Right lobe of liver (tissue), 6 donors: Measurements from ENCODE around the gene GOLT1A. TPM values are rescaled to one million over a fixed set of nuclear protein-coding genes. Genes with fewer than 3 reads are reported as not detected.
A peak's percentile ranks its signal among the peaks of the same experiment; 100 is the strongest.
"Not testable (repeated sequence)": the region's sequence is repeated elsewhere in the genome, so short reads cannot be mapped to it uniquely, and the experiment has no call there.

Source experiments
- ATAC-seq, 4 donors: fragments of 200-7000 bp; cut with Tn5 transposase; one replicate each; pipeline ENCODE4 v1.9.1; 2020; ENCODE audit warnings: mild to moderate bottlenecking in 4 of 4, moderate library complexity in 4 of 4
- DNase-seq, 3 donors: peaks; one replicate each; pipeline ENCODE4 v3.0.0-alpha.2; 2020
- H3K27ac ChIP-seq, 3 donors: fragments of 200-600 bp; one replicate each; pipeline ENCODE4 v1.8.0; 2022
- H3K27me3 ChIP-seq, 2 donors: fragments of 200-600 bp; one replicate each; pipeline ENCODE4 v1.8.0; 2022
- H3K36me3 ChIP-seq, 4 donors: fragments of 200-600 bp; sonication (generic) in 1 of 4; one replicate each; pipeline versions ENCODE4 v1.5.1 to v1.8.0; 2017 to 2022; ENCODE audit warnings: control low read depth in 1 of 4
- H3K4me1 ChIP-seq, 4 donors: fragments of 200-600 bp; sonication (generic) in 1 of 4; one replicate each; pipeline versions ENCODE4 v1.5.1 to v1.8.0; 2017 to 2022; ENCODE audit warnings: control low read depth in 1 of 4
- H3K4me3 ChIP-seq, 3 donors: fragments of 200-600 bp; one replicate each; pipeline ENCODE4 v1.8.0; 2022
- H3K9me3 ChIP-seq, 4 donors: fragments of 200-600 bp; sonication (generic) in 1 of 4; one replicate each; pipeline versions ENCODE4 v1.5.1 to v1.8.0; 2017 to 2022; ENCODE audit warnings: control low read depth in 1 of 4
- CTCF ChIP-seq, 4 donors: fragments of 200-600 bp in 3 of 4; fragments of 450-650 bp in 1 of 4; IDR thresholded peaks; one replicate each; pipeline versions ENCODE4 v1.5.1 to v1.8.0; 2016 to 2022; ENCODE audit warnings: antibody characterized with exemption in 4 of 4, mild to moderate bottlenecking in 2 of 4
- POLR2A ChIP-seq: fragments of 450-650 bp; IDR thresholded peaks from one replicate; pipeline ENCODE4 v1.6.1; 2017; ENCODE audit warnings: antibody characterized with exemption, mild to moderate bottlenecking
- WGBS: methylation state at CpG from one replicate; pipeline ENCODE4 v1.1.6; 2018; ENCODE audit warnings: low coverage, low lambda C conversion rate; ENCODE audit not compliant: insufficient coverage; ENCODE audit errors: missing lambda C conversion rate; 5-methylcytosine and 5-hydroxymethylcytosine counted together
- intact Hi-C, 2 donors: fragments of 100-400 bp; cut with DNase I; formaldehyde crosslinking; loops; one replicate each; pipeline versions ENCODE4 v1.11.2 to v1.14.1; 2022
- total RNA-seq, 6 experiments: library from RNA; depleted of rRNA in 2 of 6; stranded (reverse); fragments of >200 nt in 2 of 6; fragmentation: NEBNext Ultra II Directional in 3 of 6; extraction: Animal tissue kit (Norgen Biotek cat#: 25700) in 3 of 6; gene quantifications; one replicate each; pipeline versions ENCODE4 v1.1.0 to v1.2.4, GENCODE V29; 2016 to 2023
- donor health status: DM: no; HTN: yes; CAD: no.
- donor health status: DM: no; HTN: no; CAD: no.
- donor health status: DM: no; HTN: no; CAD: no.
- donor health status: DM: no; HTN: yes; CAD: no.
- donor health status: DM: no; HTN: yes; CAD: no.

Gene GOLT1A
- total RNA-seq, 6 experiments from 2014 or later = 49.4 to 103 (median 74.5) TPM

GRCh38 chr1:204246876-204247275 lies 33.1 kb upstream of the GOLT1A start:
- WGBS = 80% methylated on average over 2 of the region's 4 CpGs

GRCh38 chr1:204242920-204243319 lies 29.1 kb upstream of the GOLT1A start:
- H3K27me3 ChIP-seq = no peaks in the 10 kb centered on the region
- peaks cover 0 to 33% (median 7%) of the 10 kb centered on the region in 4 donors for H3K36me3 ChIP-seq
- ATAC-seq = peak in 2 of 4 donors; percentile 14 to 24
- H3K4me3 ChIP-seq = no peak overlapping the region
- no peak for DNase-seq
- intact Hi-C loops = no loop called here
- H3K27ac ChIP-seq = no peak overlapping the region
- TF ChIP-seq CTCF (IDR thresholded peaks at IDR 0.05) = no peak
- no peak for TF ChIP-seq POLR2A
- H3K4me1 ChIP-seq = no peaks in the 10 kb centered on the region
- no peaks in the 10 kb centered on the region for H3K9me3 ChIP-seq
- 82% methylated on average over 4 of the region's 10 CpGs for WGBS

More at GRCh38 chr1:204246876-204247275, 33.1 kb upstream of the GOLT1A start:
- TF ChIP-seq POLR2A = no peak
- no peak for TF ChIP-seq CTCF (IDR thresholded peaks at IDR 0.05)
- ATAC-seq = no peak
- H3K27ac ChIP-seq = no peak overlapping the region
- DNase-seq = no peak
- H3K36me3 ChIP-seq = peaks cover 0 to 31% (median 12%) of the 10 kb centered on the region in 4 donors
- peaks cover 0 to 7% (median 0%) of the 10 kb centered on the region in 4 donors for H3K4me1 ChIP-seq
- no peaks in the 10 kb centered on the region for H3K27me3 ChIP-seq
- no peak overlapping the region for H3K4me3 ChIP-seq
- intact Hi-C loops = no loop called here
- no peaks in the 10 kb centered on the region for H3K9me3 ChIP-seq

- WGBS = 90% methylated on average over 2 of the region's 5 CpGs
- Histone ChIP-seq H3K27ac (no peak overlapping the region), H3K4me3 (no peak overlapping the region), H3K27me3 (no peaks in the 10 kb centered on the region), H3K9me3 (no peaks in the 10 kb centered on the region), H3K4me1 (no peaks in the 10 kb centered on the region), H3K36me3 (peaks cover 0 to 32% (median 4%) of the 10 kb centered on the region in 4 donors)
- no peak for DNase-seq
- TF ChIP-seq CTCF (IDR thresholded peaks at IDR 0.05) (no peak), POLR2A (no peak)
- ATAC-seq = no peak
- intact Hi-C loops = no loop called here
These were observed 28.1 kb upstream of the GOLT1A start for GRCh38 chr1:204241914-204242313.

DNA sequence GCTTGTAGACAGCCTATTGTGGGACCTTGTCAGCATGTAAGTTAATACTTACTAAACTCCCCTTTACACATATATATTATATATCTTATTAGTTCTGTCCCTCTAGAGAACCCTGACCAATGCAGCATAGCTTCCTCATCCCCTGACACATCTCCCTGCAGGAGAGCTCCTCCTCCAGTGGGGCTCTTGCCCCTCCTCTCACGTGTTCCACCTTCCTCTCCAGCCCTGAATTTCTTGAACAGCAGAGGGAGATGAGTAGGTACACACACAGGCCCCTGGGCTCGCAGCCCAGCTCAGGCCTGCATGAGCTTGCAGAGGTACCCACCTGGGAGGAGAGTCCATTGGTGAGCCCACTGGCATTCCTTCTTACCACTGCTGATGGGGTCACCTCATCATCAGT lies 27.3 kb upstream of the GOLT1A start:
- no peak overlapping the region for H3K27ac ChIP-seq
- intact Hi-C loops = no loop called here
- DNase-seq (no peak), ATAC-seq (peak; percentile 16 to 49 (median 44))
- WGBS = 40% methylated on average over 1 of the region's 2 CpGs
- no peaks in the 10 kb centered on the region for H3K27me3 ChIP-seq
- H3K9me3 ChIP-seq = no peaks in the 10 kb centered on the region
- H3K4me3 ChIP-seq = no peak overlapping the region
- TF ChIP-seq CTCF (IDR thresholded peaks at IDR 0.05) = no peak
- TF ChIP-seq POLR2A = no peak
- H3K4me1 ChIP-seq = no peaks in the 10 kb centered on the region
- peaks cover 0 to 25% (median 3%) of the 10 kb centered on the region in 4 donors for H3K36me3 ChIP-seq

DNA sequence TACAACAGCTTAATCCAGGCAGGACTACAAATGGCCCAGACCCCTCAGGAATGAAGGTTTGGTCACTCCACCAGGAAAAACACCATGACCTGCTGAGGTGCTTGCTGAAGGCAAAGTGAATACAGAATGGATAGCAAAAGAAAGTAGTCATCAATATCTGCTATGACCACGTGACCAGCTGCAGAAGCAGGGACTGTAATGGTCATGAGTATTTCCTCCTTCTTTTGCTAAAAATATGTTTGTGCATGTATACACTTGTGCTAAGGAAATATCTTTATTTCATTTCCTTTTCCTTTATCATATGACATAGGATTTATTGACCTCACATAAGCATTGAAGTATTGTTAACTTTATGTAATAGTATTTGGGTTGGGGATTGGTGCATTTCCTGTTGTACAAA lies 26.4 kb upstream of the GOLT1A start:
- no peak overlapping the region for H3K27ac ChIP-seq
- intact Hi-C loops = no loop called here
- WGBS = 31% methylated on average over 1 of the region's 1 CpG
- ATAC-seq (no peak), DNase-seq (no peak)
- H3K9me3 ChIP-seq = no peaks in the 10 kb centered on the region
- no peaks in the 10 kb centered on the region for H3K27me3 ChIP-seq
- no peaks in the 10 kb centered on the region for H3K4me1 ChIP-seq
- no peak overlapping the region for H3K4me3 ChIP-seq
- TF ChIP-seq POLR2A (no peak), CTCF (IDR thresholded peaks at IDR 0.05) (no peak)
- H3K36me3 ChIP-seq = peaks cover 0 to 18% (median 3%) of the 10 kb centered on the region in 4 donors

DNA sequence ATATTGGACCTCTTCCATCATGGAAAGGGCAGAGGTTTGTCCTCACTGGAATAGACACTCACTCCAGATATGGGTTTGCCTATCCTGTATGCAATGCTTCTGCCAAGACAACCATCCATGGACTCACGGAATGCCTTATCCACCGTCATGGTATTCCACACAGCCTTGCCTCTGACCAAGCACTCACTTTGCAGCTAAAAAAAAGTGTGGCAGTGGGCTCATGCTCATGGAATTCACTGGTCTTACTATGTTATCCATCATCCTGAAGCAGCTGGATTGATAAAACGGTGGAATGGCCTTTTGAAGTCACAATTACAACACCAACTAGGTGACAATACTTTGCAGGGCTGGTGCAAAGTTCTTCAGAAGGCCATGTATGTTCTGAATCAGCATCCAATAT lies 25.6 kb upstream of the GOLT1A start:
- H3K4me3 ChIP-seq, intact Hi-C loops, DNase-seq, H3K9me3 ChIP-seq, H3K27ac ChIP-seq, ATAC-seq, H3K4me1 ChIP-seq, H3K27me3 ChIP-seq: not testable (repeated sequence)
- H3K36me3 ChIP-seq = peaks cover 0 to 15% (median 3%) of the 10 kb centered on the region in 4 donors
- WGBS = 50% methylated on average over 3 of the region's 3 CpGs

DNA sequence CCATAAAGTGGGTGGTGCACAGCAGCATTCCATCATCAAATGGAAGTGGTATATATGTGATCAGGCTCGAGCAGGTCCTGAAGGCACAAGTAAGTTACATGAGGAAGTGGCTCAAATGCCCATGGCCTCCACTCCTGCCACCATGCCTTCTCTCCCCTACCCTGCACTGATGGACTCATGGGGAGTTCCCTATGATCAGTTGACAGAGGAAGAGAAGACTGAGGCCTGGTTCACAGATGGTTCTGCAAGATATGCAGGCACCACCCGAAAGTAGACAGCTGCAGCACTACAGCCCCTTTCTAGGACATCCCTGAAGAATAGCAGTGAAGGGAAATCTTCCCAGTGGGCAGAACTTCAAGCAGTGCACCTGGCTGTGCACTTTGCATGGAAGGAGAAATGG lies 24.7 kb upstream of the GOLT1A start:
- intact Hi-C loops = not testable (repeated sequence)

More for the DNA sequence above, 24.7 kb upstream of the GOLT1A start:
- H3K27ac ChIP-seq, ATAC-seq, DNase-seq, H3K4me3 ChIP-seq, H3K4me1 ChIP-seq, H3K27me3 ChIP-seq, H3K9me3 ChIP-seq: not testable (repeated sequence)
- peaks cover 0 to 19% (median 7%) of the 10 kb centered on the region in 4 donors for H3K36me3 ChIP-seq
- 80% methylated on average over 1 of the region's 2 CpGs for WGBS
